Stimulated activated memory B cell treated with anti-CD40 and anti-IgM and Interleukin-4, amounts not matched to agents 10 μg/mL and 1 μg/mL and 100 μg/mL, for 72 hours (primary cell): Measurements from ENCODE around the gene MPP7.

ENCODE experiments used
- ATAC-seq: fragments of 150-1000 bp; cut with Tn5 transposase; 2 replicates; pipeline ENCODE4 v1.10.0; 2021
- H3K27ac Mint-ChIP-seq: one replicate; pipeline ENCODE4 v1.8.0; 2022; ENCODE audit warnings: mild to moderate bottlenecking, mixed read lengths
- H3K27me3 Mint-ChIP-seq: one replicate; pipeline ENCODE4 v1.8.0; 2022; ENCODE audit warnings: mixed read lengths
- H3K36me3 Mint-ChIP-seq: one replicate; pipeline ENCODE4 v1.8.0; 2022; ENCODE audit warnings: mixed read lengths
- H3K4me1 Mint-ChIP-seq: one replicate; pipeline ENCODE4 v1.8.0; 2022; ENCODE audit warnings: mixed read lengths
- H3K4me3 Mint-ChIP-seq: one replicate; pipeline ENCODE4 v1.8.0; 2022; ENCODE audit warnings: mild to moderate bottlenecking, moderate library complexity, mixed read lengths
- H3K9me3 Mint-ChIP-seq: one replicate; pipeline ENCODE4 v1.8.0; 2022; ENCODE audit warnings: mixed read lengths

Gene MPP7

GRCh38 chr10:28317760-28318159, 14.9 kb upstream of the MPP7 start:
- Mint-ChIP-seq H3K27me3 (no peaks in the 10 kb centered on the region), H3K36me3 (no peaks in the 10 kb centered on the region), H3K4me3 (no peak overlapping the region), H3K9me3 (no peaks in the 10 kb centered on the region), H3K27ac (no peak overlapping the region), H3K4me1 (no peaks in the 10 kb centered on the region)
- ATAC-seq = no peak

GRCh38 chr10:28316696-28317095, 13.8 kb upstream of the MPP7 start:
- Mint-ChIP-seq H3K27ac (no peak overlapping the region), H3K9me3 (peaks cover 2% of the 10 kb centered on the region), H3K4me3 (no peak overlapping the region), H3K4me1 (no peaks in the 10 kb centered on the region), H3K36me3 (peaks cover 6% of the 10 kb centered on the region), H3K27me3 (no peaks in the 10 kb centered on the region)
- ATAC-seq = no peak

- no peak overlapping the region for H3K27ac Mint-ChIP-seq
These were observed 12.3 kb upstream of the MPP7 start for GRCh38 chr10:28315140-28315539.

GRCh38 chr10:28314211-28314610, 11.3 kb upstream of the MPP7 start:
- Mint-ChIP-seq H3K9me3 (peaks cover 2% of the 10 kb centered on the region), H3K36me3 (peaks cover 6% of the 10 kb centered on the region), H3K27ac (no peak overlapping the region)

More at GRCh38 chr10:28315140-28315539, 12.3 kb upstream of the MPP7 start:
- H3K27me3 Mint-ChIP-seq = peaks cover 6% of the 10 kb centered on the region
- no peak overlapping the region for H3K4me3 Mint-ChIP-seq
- H3K4me1 Mint-ChIP-seq = no peaks in the 10 kb centered on the region
- peaks cover 2% of the 10 kb centered on the region for H3K9me3 Mint-ChIP-seq
- ATAC-seq = no peak
- H3K36me3 Mint-ChIP-seq = peaks cover 6% of the 10 kb centered on the region

GRCh38 chr10:28312572-28312971, 9.7 kb upstream of the MPP7 start:
- Mint-ChIP-seq H3K9me3 (peaks cover 2% of the 10 kb centered on the region), H3K27me3 (peaks cover 31% of the 10 kb centered on the region), H3K4me1 (no peaks in the 10 kb centered on the region), H3K36me3 (peaks cover 6% of the 10 kb centered on the region), H3K4me3 (no peak overlapping the region), H3K27ac (no peak overlapping the region)
- no peak for ATAC-seq

More at GRCh38 chr10:28314211-28314610, 11.3 kb upstream of the MPP7 start:
- H3K27me3 Mint-ChIP-seq = peaks cover 15% of the 10 kb centered on the region
- no peak for ATAC-seq
- no peaks in the 10 kb centered on the region for H3K4me1 Mint-ChIP-seq
- H3K4me3 Mint-ChIP-seq = no peak overlapping the region

- no peaks in the 10 kb centered on the region for H3K4me1 Mint-ChIP-seq
- no peak for ATAC-seq
- H3K27me3 Mint-ChIP-seq = peaks cover 44% of the 10 kb centered on the region
- H3K27ac Mint-ChIP-seq = no peak overlapping the region
- H3K4me3 Mint-ChIP-seq = no peak overlapping the region
- peaks cover 6% of the 10 kb centered on the region for H3K36me3 Mint-ChIP-seq
- H3K9me3 Mint-ChIP-seq = peaks cover 2% of the 10 kb centered on the region
These were observed 8.2 kb upstream of the MPP7 start for GRCh38 chr10:28311104-28311503.

GRCh38 chr10:28307267-28307666, 4.4 kb upstream of the MPP7 start:
- peaks cover 16% of the 10 kb centered on the region for H3K4me1 Mint-ChIP-seq
- peaks cover 2% of the 10 kb centered on the region for H3K9me3 Mint-ChIP-seq
- ATAC-seq = no peak
- H3K27ac Mint-ChIP-seq = no peak overlapping the region
- peaks cover 4% of the 10 kb centered on the region for H3K36me3 Mint-ChIP-seq
- H3K4me3 Mint-ChIP-seq = no peak overlapping the region
- peaks cover 72% of the 10 kb centered on the region for H3K27me3 Mint-ChIP-seq

- Mint-ChIP-seq H3K27me3 (peaks cover 71% of the 10 kb centered on the region), H3K4me1 (peaks cover 22% of the 10 kb centered on the region), H3K9me3 (no peaks in the 10 kb centered on the region), H3K4me3 (no peak overlapping the region), H3K36me3 (no peaks in the 10 kb centered on the region), H3K27ac (no peak overlapping the region)
- ATAC-seq = no peak
These were observed 2.7 kb upstream of the MPP7 start for GRCh38 chr10:28305553-28305952.

GRCh38 chr10:28304032-28304571, 1.2 kb upstream of the MPP7 start:
- H3K27me3 Mint-ChIP-seq = peaks cover 56% of the 10 kb centered on the region
- peak overlapping the region; percentile 6 for H3K4me3 Mint-ChIP-seq
- peaks cover 26% of the 10 kb centered on the region for H3K4me1 Mint-ChIP-seq
- no peak overlapping the region for H3K27ac Mint-ChIP-seq
- no peaks in the 10 kb centered on the region for H3K9me3 Mint-ChIP-seq
- no peak for ATAC-seq
- no peaks in the 10 kb centered on the region for H3K36me3 Mint-ChIP-seq

GRCh38 chr10:28302012-28302637, 739 bp downstream of the MPP7 start:
- Mint-ChIP-seq H3K4me3 (peak overlapping the region; percentile 79), H3K27ac (no peak overlapping the region), H3K27me3 (peaks cover 38% of the 10 kb centered on the region), H3K9me3 (no peaks in the 10 kb centered on the region), H3K36me3 (no peaks in the 10 kb centered on the region), H3K4me1 (peaks cover 31% of the 10 kb centered on the region)
- no peak for ATAC-seq

- H3K27ac Mint-ChIP-seq = no peak overlapping the region
- H3K27me3 Mint-ChIP-seq = peaks cover 18% of the 10 kb centered on the region
- ATAC-seq = no peak
- H3K4me3 Mint-ChIP-seq = no peak overlapping the region
- H3K36me3 Mint-ChIP-seq = no peaks in the 10 kb centered on the region
- H3K4me1 Mint-ChIP-seq = peaks cover 39% of the 10 kb centered on the region
- no peaks in the 10 kb centered on the region for H3K9me3 Mint-ChIP-seq
These were observed 2.8 kb downstream of the MPP7 start for GRCh38 chr10:28300027-28300426.

GRCh38 chr10:28298951-28299350, 3.9 kb downstream of the MPP7 start:
- Mint-ChIP-seq H3K9me3 (no peaks in the 10 kb centered on the region), H3K4me3 (peak overlapping the region; percentile 20), H3K27me3 (peaks cover 7% of the 10 kb centered on the region), H3K27ac (peak overlapping the region; percentile 68), H3K4me1 (peaks cover 33% of the 10 kb centered on the region), H3K36me3 (no peaks in the 10 kb centered on the region)
- no peak for ATAC-seq

GRCh38 chr10:28296023-28296422, 6.8 kb downstream of the MPP7 start:
- no peak overlapping the region for H3K4me3 Mint-ChIP-seq
- no peaks in the 10 kb centered on the region for H3K9me3 Mint-ChIP-seq
- no peak for ATAC-seq
- peaks cover 17% of the 10 kb centered on the region for H3K4me1 Mint-ChIP-seq
- no peak overlapping the region for H3K27ac Mint-ChIP-seq
- no peaks in the 10 kb centered on the region for H3K36me3 Mint-ChIP-seq
- H3K27me3 Mint-ChIP-seq = no peaks in the 10 kb centered on the region

- Mint-ChIP-seq H3K27me3 (no peaks in the 10 kb centered on the region), H3K9me3 (no peaks in the 10 kb centered on the region), H3K36me3 (no peaks in the 10 kb centered on the region), H3K4me1 (peaks cover 17% of the 10 kb centered on the region), H3K4me3 (no peak overlapping the region), H3K27ac (no peak overlapping the region)
- no peak for ATAC-seq
These were observed 7.5 kb downstream of the MPP7 start for GRCh38 chr10:28295336-28295735.

GRCh38 chr10:28294809-28295208, 8.1 kb downstream of the MPP7 start:
- no peak for ATAC-seq
- Mint-ChIP-seq H3K9me3 (no peaks in the 10 kb centered on the region), H3K36me3 (no peaks in the 10 kb centered on the region), H3K27ac (no peak overlapping the region), H3K27me3 (no peaks in the 10 kb centered on the region), H3K4me1 (peaks cover 17% of the 10 kb centered on the region), H3K4me3 (no peak overlapping the region)

GRCh38 chr10:28294169-28294532, 8.7 kb downstream of the MPP7 start:
- no peak overlapping the region for H3K27ac Mint-ChIP-seq
- peaks cover 14% of the 10 kb centered on the region for H3K4me1 Mint-ChIP-seq
- ATAC-seq = no peak
- H3K4me3 Mint-ChIP-seq = no peak overlapping the region
- H3K9me3 Mint-ChIP-seq = no peaks in the 10 kb centered on the region
- no peaks in the 10 kb centered on the region for H3K36me3 Mint-ChIP-seq
- no peaks in the 10 kb centered on the region for H3K27me3 Mint-ChIP-seq
